Esophagus squamous epithelium (tissue), 4 donors: ENCODE data around the gene POLR2E.

ENCODE experiments used
- POLR2A ChIP-seq, 4 donors: fragments of 450-650 bp; IDR thresholded peaks; one replicate each; pipeline ENCODE4 v1.6.1; 2017; ENCODE audit warnings: antibody characterized with exemption in 4 of 4, mild to moderate bottlenecking in 4 of 4, moderate library complexity in 3 of 4
- TF ChIP-seq, protein P1 (sequence below), 6 experiments: fragments of 450-650 bp in 4 of 6; fragments of 200-600 bp in 2 of 6; sonication (generic) in 2 of 6; IDR thresholded peaks; one replicate each; pipeline ENCODE4 v1.5.1; 2016 to 2019; ENCODE audit warnings: antibody characterized with exemption in 6 of 6, mild to moderate bottlenecking in 4 of 6, moderate library complexity in 4 of 6

DNA sequence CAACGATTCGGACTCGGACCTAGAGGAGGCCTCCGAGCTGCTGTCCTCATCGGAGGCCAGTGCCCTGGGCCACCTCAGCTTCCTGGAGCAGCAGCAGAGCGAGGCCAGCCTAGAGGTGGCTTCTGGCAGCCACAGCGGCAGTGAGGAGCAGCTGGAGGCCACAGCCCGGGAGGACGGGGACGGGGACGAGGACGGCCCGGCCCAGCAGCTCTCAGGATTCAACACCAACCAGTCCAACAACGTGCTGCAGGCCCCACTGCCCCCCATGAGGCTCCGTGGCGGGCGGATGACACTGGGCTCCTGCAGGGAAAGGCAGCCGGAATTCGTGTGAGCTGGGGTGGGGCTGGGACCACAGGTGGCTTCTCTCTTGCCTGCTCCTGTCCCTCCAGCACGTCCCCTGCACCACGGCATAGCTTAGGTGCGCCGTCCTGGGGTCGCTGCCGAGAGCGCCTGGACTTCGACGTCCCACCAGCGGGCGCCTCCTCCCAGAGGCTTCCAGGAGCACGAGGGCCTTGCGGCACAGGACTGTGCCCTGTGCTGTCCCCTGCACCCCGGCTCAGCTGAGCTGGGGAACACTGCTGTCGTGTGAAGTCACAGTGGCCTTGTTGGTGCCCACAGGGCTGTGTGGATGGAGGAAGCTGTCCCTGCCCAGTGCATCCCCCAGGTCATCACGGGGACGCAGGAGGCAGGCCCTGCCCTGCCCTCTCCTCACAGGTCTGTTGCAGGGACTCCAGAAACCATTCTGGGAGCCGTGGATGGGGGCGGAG is 9.3 kb downstream of the POLR2E start:
- TF ChIP-seq, protein P1, sequence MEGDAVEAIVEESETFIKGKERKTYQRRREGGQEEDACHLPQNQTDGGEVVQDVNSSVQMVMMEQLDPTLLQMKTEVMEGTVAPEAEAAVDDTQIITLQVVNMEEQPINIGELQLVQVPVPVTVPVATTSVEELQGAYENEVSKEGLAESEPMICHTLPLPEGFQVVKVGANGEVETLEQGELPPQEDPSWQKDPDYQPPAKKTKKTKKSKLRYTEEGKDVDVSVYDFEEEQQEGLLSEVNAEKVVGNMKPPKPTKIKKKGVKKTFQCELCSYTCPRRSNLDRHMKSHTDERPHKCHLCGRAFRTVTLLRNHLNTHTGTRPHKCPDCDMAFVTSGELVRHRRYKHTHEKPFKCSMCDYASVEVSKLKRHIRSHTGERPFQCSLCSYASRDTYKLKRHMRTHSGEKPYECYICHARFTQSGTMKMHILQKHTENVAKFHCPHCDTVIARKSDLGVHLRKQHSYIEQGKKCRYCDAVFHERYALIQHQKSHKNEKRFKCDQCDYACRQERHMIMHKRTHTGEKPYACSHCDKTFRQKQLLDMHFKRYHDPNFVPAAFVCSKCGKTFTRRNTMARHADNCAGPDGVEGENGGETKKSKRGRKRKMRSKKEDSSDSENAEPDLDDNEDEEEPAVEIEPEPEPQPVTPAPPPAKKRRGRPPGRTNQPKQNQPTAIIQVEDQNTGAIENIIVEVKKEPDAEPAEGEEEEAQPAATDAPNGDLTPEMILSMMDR (IDR thresholded peaks at IDR 0.05) = no peak
- no peak for TF ChIP-seq POLR2A (IDR thresholded peaks at IDR 0.05)
